Astrocyte of the spinal cord (primary cell): ENCODE data around the gene SCYGR1.
A peak's percentile ranks its signal among the peaks of the same experiment; 100 is the strongest.

ENCODE experiments used
- DNase-seq: peaks from one replicate; pipeline ENCODE4 v3.0.0; 2011; ENCODE audit warnings: low read depth, low spot score
- H3K4me3 ChIP-seq: 2 replicates; pipeline ENCODE4 v1.5.1; 2011; ENCODE audit warnings: low read depth, mild to moderate bottlenecking, low read length, moderate library complexity
- in situ Hi-C: cut with HindIII; loops from 2 replicates; pipeline ENCODE4 v1.10.0; 2017; ENCODE audit warnings: low sequenced_read_pairs
- TF ChIP-seq, protein P1 (sequence below): IDR thresholded peaks from 2 replicates; pipeline ENCODE4 v1.5.1; 2012; ENCODE audit warnings: low read depth, mild to moderate bottlenecking, low read length, inconsistent platforms

Gene SCYGR1

DNA sequence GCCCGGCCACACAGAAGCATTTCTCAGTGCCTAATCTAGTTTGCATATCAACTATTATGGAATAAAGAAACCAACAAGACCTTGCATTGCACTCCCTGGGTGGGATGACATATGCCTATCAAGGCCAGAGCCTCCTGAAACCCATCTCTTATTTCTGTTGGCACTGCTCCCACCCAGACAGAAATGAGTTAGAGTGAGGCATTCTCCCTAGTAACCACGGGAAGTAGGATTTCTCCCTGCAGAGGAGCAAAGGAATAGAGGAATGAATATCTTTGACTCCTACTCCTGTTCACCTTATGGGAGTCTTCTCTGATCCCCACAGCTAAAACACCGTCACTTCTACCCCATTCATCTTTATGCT, 24.2 kb upstream of the SCYGR1 start:
- no peak overlapping the region for H3K4me3 ChIP-seq
- TF ChIP-seq, protein P1, sequence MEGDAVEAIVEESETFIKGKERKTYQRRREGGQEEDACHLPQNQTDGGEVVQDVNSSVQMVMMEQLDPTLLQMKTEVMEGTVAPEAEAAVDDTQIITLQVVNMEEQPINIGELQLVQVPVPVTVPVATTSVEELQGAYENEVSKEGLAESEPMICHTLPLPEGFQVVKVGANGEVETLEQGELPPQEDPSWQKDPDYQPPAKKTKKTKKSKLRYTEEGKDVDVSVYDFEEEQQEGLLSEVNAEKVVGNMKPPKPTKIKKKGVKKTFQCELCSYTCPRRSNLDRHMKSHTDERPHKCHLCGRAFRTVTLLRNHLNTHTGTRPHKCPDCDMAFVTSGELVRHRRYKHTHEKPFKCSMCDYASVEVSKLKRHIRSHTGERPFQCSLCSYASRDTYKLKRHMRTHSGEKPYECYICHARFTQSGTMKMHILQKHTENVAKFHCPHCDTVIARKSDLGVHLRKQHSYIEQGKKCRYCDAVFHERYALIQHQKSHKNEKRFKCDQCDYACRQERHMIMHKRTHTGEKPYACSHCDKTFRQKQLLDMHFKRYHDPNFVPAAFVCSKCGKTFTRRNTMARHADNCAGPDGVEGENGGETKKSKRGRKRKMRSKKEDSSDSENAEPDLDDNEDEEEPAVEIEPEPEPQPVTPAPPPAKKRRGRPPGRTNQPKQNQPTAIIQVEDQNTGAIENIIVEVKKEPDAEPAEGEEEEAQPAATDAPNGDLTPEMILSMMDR: no peak
- in situ Hi-C loops: no loop called here
- DNase-seq: peak; percentile 26

DNA sequence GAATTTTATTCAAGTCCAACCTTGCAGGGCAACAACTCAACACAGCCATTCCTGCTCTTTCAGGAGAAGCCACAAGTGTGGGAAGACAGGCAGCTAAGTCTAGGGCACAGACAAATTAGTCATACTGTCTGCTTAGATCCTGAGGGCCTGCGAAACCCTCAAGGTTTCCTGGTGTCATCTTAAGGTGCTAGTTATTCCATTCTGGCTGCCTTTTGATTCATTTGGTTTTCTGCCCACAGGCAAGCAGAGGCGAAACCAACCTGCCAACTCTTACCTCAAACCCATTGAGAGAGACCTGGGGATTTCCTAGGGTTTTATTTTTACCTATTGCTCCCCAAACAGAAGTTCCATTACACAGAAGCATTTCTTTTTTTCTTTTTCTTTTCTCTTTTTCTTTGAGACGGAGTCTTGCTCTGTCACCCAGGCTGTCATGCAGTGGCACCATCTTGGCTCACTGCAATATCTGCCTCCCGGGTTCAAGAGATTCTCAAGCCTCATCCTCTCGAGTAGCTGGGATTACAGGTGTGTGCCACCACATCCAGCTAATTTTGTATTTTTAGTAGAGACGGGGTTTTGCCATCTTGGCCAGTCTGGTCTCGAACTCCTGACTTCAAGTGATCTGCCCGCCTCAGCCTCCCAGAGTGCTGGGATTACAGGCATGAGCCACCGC, 23.7 kb upstream of the SCYGR1 start:
- DNase-seq: peak; percentile 46
- no peak overlapping the region for H3K4me3 ChIP-seq
- TF ChIP-seq, protein P1: no peak
- in situ Hi-C loops: no loop called here

DNA sequence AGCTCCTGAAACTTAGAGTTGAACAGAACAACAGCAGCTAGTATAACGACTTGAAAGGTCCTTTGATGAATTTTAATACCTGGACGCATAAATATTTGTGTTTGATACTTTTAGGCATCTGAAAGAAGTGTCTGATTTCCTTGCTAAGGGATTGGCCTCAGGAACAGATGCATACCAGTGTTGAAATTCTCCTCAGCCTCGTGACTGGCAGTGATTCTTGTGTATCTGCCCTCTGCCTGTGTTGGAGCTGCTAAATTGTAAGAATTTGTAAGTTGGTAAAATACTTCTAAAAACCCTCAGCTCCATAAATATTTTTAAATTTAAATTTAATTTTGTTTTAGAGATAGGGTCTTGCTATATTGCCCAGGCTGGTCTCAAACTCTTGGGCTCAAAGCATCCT, 22.4 kb upstream of the SCYGR1 start:
- no peak overlapping the region for H3K4me3 ChIP-seq
- TF ChIP-seq, protein P1: no peak
- DNase-seq: no peak
- in situ Hi-C loops: no loop called here

DNA sequence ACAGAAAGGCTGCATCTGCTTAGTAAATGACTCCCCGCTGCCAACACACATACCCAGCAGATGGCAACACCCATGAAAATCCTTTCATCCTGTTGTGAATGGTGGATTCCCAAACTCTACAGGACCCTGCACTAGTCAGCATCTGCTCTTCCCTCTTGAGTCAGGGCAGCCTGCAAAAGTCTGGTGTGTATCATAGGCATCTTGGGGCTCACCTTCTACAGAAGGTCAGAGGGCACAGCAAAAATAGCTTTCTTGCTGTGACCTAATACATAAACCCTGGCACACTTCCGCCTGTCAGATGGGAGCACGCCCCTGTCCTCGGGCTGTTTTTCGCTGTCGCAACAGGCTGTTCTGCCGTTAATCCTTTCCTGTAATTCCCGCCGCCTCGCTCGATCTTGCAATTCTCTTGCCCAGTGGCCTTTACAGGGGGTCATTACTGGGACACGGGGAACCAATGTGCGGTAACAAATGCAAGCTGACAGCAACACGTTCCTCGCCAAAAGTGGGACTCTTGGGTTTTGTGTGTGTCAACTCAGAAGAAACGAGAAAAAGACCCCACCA, 19.9 kb upstream of the SCYGR1 start:
- in situ Hi-C loops: no loop called here
- no peak overlapping the region for H3K4me3 ChIP-seq
- TF ChIP-seq, protein P1: no peak

DNA sequence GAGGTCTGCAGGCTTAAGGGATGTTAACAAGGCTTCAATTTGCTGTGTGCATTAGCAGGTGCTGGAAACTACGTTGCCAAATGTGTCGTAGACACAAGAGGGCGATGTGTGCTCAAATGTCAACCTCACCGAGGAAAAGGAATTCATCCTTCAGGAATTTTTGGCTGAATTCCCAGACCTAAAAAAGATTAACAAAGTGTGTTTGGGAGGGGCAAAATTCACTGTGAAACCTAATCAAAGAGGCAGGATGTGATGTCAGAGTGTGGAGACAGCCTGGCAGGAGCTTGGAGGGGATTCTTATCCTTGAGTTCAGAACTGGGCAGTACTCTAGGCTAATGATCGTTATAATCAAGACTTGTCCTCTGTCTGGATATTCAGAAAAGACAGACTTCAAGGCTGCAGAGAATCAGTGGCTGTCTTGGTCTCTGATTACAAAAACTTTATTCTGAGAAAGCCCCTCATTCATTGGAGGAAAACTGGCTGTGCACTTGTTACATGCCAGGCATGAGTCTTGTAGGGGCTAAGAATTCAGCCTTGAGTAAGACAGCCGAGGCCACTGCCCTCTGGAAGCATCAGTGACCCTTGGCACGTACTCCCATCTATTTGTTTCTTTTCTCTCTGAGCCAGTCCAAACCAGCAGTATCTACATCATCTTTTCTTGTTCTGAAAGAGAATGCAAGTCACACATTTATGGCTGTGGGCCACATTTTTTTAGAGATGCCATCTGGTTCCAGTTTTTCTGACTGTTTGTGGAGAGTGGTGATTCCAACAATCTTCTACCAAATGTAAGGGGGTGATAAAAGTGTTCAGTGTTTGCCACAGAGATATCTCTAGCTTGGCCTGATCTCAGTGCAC, 18.7 kb upstream of the SCYGR1 start:
- no peak overlapping the region for H3K4me3 ChIP-seq
- TF ChIP-seq, protein P1: peak; percentile 74
- in situ Hi-C loops: no loop called here
- peak; percentile 97 for DNase-seq

More for the DNA sequence above, 19.9 kb upstream of the SCYGR1 start:
- no peak for DNase-seq

DNA sequence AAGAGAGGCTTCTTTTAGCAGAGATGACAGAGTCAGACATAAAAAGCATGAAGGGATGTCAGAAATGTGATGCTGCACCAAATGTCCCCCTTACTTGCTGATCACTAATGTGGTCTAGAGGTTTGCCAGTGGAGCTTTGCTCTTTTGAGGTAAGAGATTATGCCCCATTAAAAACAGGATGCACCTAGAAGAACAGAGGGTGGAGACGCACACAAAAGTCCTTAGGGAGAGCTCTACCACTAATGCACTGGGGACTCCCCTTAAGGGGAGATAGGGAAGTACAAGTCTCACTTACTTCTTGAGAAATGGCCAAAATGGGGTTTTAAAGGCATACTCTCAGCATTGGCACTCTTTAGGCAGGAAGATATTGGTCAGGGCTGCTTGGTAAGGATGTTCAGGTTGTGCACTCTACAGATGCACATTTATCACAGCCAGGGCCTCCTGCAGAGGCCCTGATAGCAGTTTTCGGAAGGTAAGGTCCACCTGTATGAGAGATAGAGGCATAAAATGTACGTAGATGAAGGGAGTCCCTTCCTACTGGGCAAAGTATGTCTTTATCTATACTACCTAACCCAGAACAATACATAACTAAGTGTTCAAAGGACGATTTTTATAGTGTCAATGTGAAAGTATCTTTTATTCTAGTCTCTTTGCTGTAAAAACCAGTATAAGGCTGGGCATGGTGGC, 17.0 kb upstream of the SCYGR1 start:
- H3K4me3 ChIP-seq: no peak overlapping the region
- in situ Hi-C loops: no loop called here
- TF ChIP-seq, protein P1: no peak
- DNase-seq: no peak
